ENCODE results near the gene ZNF3.

- no peak for TF ChIP-seq REST (IDR thresholded peaks at IDR 0.05; ENCODE audit: insufficient read depth in 1 of 2, low read depth in 2 of 2, low read length in 2 of 2)
- no peak for TF ChIP-seq FOXP2 (optimal IDR thresholded peaks at IDR 0.05; ENCODE audit: borderline replicate concordance, extremely low read depth, extremely low read length, insufficient read depth)
- TF ChIP-seq TAF1 (IDR thresholded peaks at IDR 0.05; ENCODE audit: borderline replicate concordance, insufficient read depth, low read length): no peak
- TF ChIP-seq SIN3A (IDR thresholded peaks at IDR 0.05; ENCODE audit: borderline replicate concordance, insufficient read depth, low read length): 0 out of 2 replicates have a peak, but pooled peaks have one; percentile 7
- no peak; the same call in 1 of the 2 replicates for TF ChIP-seq POLR2AphosphoS5 (IDR thresholded peaks at IDR 0.05; ENCODE audit: low read depth, low read length)
Measured at GRCh38 chr7:100119970-100120732, 38.6 kb upstream of the ZNF3 start.
